GM23248 (cell line): Measurements from ENCODE around the gene CBX8. TPM values are rescaled to one million over a fixed set of nuclear protein-coding genes. Genes with fewer than 3 reads are reported as not detected.

Experiments
- DNase-seq: peaks from one replicate; pipeline ENCODE4 v3.0.0-alpha.2; 2015
- H2AFZ ChIP-seq: fragments of 200-600 bp; sonication (generic); 2 replicates; pipeline ENCODE4 v1.6.1; 2016; ENCODE audit warnings: antibody characterized with exemption
- H3F3A ChIP-seq: fragments of 200-600 bp; sonication (generic); 2 replicates; pipeline ENCODE4 v1.6.1; 2016; ENCODE audit warnings: mild to moderate bottlenecking, antibody characterized with exemption, mixed run types; ENCODE audit not compliant: insufficient read depth
- H3K27ac ChIP-seq: fragments of 200-600 bp; sonication (generic); 2 replicates; pipeline ENCODE4 v1.5.1; 2016; ENCODE audit warnings: mild to moderate bottlenecking
- H3K27me3 ChIP-seq: fragments of 200-600 bp; sonication (generic); replicated peaks from 2 replicates; pipeline ENCODE4 v1.6.1; 2016; ENCODE audit warnings: mild to moderate bottlenecking; ENCODE audit not compliant: insufficient read depth
- H3K36me3 ChIP-seq: fragments of 200-600 bp; sonication (generic); 2 replicates; pipeline ENCODE4 v1.6.1; 2016; ENCODE audit warnings: low read depth, mild to moderate bottlenecking
- H3K4me1 ChIP-seq: fragments of 200-600 bp; sonication (generic); 2 replicates; pipeline ENCODE4 v1.6.1; 2016; ENCODE audit warnings: mild to moderate bottlenecking; ENCODE audit not compliant: insufficient read depth
- H3K4me2 ChIP-seq: fragments of 200-600 bp; sonication (generic); one replicate; pipeline ENCODE4 v1.6.1; 2016; ENCODE audit warnings: mild to moderate bottlenecking; ENCODE audit not compliant: unreplicated experiment
- H3K4me3 ChIP-seq: fragments of 200-600 bp; sonication (generic); 2 replicates; pipeline ENCODE4 v1.5.1; 2016; ENCODE audit warnings: mild to moderate bottlenecking
- H3K79me2 ChIP-seq: fragments of 200-600 bp; sonication (generic); 2 replicates; pipeline ENCODE4 v1.6.1; 2016; ENCODE audit warnings: mild to moderate bottlenecking; ENCODE audit not compliant: insufficient read depth
- H3K9ac ChIP-seq: fragments of 200-600 bp; sonication (generic); 2 replicates; pipeline ENCODE4 v1.6.1; 2016; ENCODE audit warnings: mild to moderate bottlenecking
- H3K9me2 ChIP-seq: fragments of 200-600 bp; sonication (generic); 2 replicates; pipeline ENCODE4 v1.6.1; 2016; ENCODE audit warnings: mixed run types, mild to moderate bottlenecking, moderate library complexity; ENCODE audit not compliant: insufficient read depth
- H3K9me3 ChIP-seq: fragments of 200-600 bp; sonication (generic); one replicate; pipeline ENCODE4 v1.6.1; 2017; ENCODE audit warnings: low read depth
- H4K20me1 ChIP-seq: fragments of 200-600 bp; sonication (generic); 2 replicates; pipeline ENCODE4 v1.6.0; 2016; ENCODE audit not compliant: insufficient read depth
- EZH2 ChIP-seq: fragments of 200-600 bp; sonication (generic); IDR thresholded peaks from 2 replicates; pipeline ENCODE4 v1.6.1; 2018; ENCODE audit warnings: antibody characterized with exemption, mild to moderate bottlenecking; ENCODE audit not compliant: insufficient read depth, poor library complexity, severe bottlenecking
- EZH2phosphoT487 ChIP-seq: fragments of 200-600 bp; sonication (generic); IDR thresholded peaks from 2 replicates; pipeline ENCODE4 v1.6.1; 2018; ENCODE audit warnings: antibody characterized with exemption, moderate library complexity, mild to moderate bottlenecking, low read depth; ENCODE audit not compliant: insufficient read depth
- WGBS, 2 experiments: methylation state at CpG; one replicate each; pipeline ENCODE4 v1.1.6; 2015 to 2017; ENCODE audit warnings: low lambda C conversion rate in 2 of 2, low coverage in 1 of 2; ENCODE audit errors: missing lambda C conversion rate in 2 of 2; 5-methylcytosine and 5-hydroxymethylcytosine counted together
- in situ Hi-C: fragments of 300-500 bp; cut with MboI; formaldehyde crosslinking; loops from 2 replicates; pipeline ENCODE4 v1.15.0; 2020
- polyA plus RNA-seq: library from polyadenylated mRNA; unstranded; fragments of >200 nt; fragmentation: Nextera tagmentation; extraction: Ambion mirVana; gene quantifications from 2 replicates; pipeline ENCODE4 v1.2.1, GENCODE V29; 2016
- total RNA-seq: library from RNA; depleted of rRNA; stranded (reverse); fragments of >200 nt; shearing (Covaris generic); gene quantifications from 2 replicates; pipeline ENCODE4 v1.2.3, GENCODE V29; 2014

CBX8 gene
- total and polyA plus RNA-seq, 2 experiments from 2014 or later: 3.9 to 5.9 TPM

- in situ Hi-C loops: no loop called here
- Histone ChIP-seq H4K20me1 (no peaks in the 10 kb centered on the region), H3K9me3 (no peaks in the 10 kb centered on the region), H3K4me1 (no peaks in the 10 kb centered on the region), H2AFZ (no peak overlapping the region), H3K27ac (no peak overlapping the region), H3K4me3 (no peak overlapping the region), H3K27me3 (peaks cover 30% of the 10 kb centered on the region; the same call in 1 of the 2 replicates), H3F3A (no peaks in the 10 kb centered on the region), H3K4me2 (no peak overlapping the region), H3K36me3 (no peaks in the 10 kb centered on the region), H3K9me2 (no peaks in the 10 kb centered on the region), H3K9ac (no peak overlapping the region), H3K79me2 (no peaks in the 10 kb centered on the region)
- TF ChIP-seq EZH2: no peak
- no peak for TF ChIP-seq EZH2phosphoT487
- no peak for DNase-seq
- WGBS, 2 experiments: 75 to 82% methylated on average over 4 of the region's 4 CpGs
Observed at GRCh38 chr17:79820959-79821330, 24.1 kb upstream of the CBX8 start.

DNA sequence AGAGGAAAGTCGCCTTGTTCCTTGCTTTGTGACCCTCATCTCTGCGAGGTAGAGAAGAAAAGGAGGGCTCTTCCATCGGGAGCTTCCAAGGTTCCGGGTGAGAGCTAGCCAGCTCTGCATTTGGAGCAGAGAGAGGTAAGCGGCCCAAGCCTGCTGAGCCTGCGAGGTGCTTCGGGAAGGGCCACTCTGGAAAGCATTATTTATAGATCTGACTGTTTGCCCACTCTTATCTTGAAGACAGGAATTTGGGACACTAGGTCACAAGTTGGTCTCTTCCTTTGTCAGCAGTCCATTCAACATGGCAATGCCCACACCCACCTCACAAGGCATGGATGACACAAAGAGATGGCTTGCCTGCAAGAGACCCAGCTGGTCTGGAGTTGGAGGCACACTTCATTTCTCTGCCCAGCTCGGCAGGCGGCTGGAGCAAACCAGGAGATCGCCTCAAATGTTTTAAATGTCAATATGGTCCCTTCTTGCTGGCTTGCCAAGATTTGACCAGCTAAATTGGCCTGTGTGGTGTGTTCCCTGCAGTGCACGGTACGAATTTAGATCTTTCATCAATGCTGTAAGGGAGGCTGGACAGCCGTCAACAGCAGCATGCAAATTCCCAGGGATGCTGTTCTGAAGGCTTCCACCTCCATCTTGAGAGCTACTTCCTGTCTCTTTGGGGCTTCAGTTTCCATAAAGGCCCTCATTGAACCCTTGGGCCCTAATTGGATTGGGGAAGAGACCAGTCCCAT lies 22.8 kb upstream of the CBX8 start:
- in situ Hi-C loops: no loop called here
- H2AFZ ChIP-seq: no peak overlapping the region
- TF ChIP-seq EZH2 (no peak), EZH2phosphoT487 (no peak)

GRCh38 chr17:79819085-79819484 lies 22.2 kb upstream of the CBX8 start:
- Histone ChIP-seq H3K79me2 (no peaks in the 10 kb centered on the region), H2AFZ (no peak overlapping the region), H3K27me3 (peaks cover 44% of the 10 kb centered on the region), H3K9me3 (no peaks in the 10 kb centered on the region), H3K4me1 (no peaks in the 10 kb centered on the region), H3K4me3 (no peak overlapping the region), H3K36me3 (no peaks in the 10 kb centered on the region), H3K9me2 (no peaks in the 10 kb centered on the region), H4K20me1 (no peaks in the 10 kb centered on the region), H3K27ac (no peak overlapping the region), H3K9ac (no peak overlapping the region), H3F3A (no peaks in the 10 kb centered on the region), H3K4me2 (no peak overlapping the region)
- WGBS, 2 experiments: 51 to 57% methylated on average over 5 of the region's 5 CpGs
- no peak for TF ChIP-seq EZH2
- no peak for TF ChIP-seq EZH2phosphoT487
- no peak for DNase-seq
- in situ Hi-C loops: no loop called here

More for the DNA sequence above, 22.8 kb upstream of the CBX8 start:
- Histone ChIP-seq H3K4me2 (no peak overlapping the region), H3F3A (no peaks in the 10 kb centered on the region), H3K27me3 (peaks cover 38% of the 10 kb centered on the region; the same call in 1 of the 2 replicates), H3K27ac (no peak overlapping the region), H3K9me2 (no peaks in the 10 kb centered on the region), H3K4me1 (no peaks in the 10 kb centered on the region), H3K36me3 (no peaks in the 10 kb centered on the region), H3K9me3 (no peaks in the 10 kb centered on the region), H3K79me2 (no peaks in the 10 kb centered on the region), H4K20me1 (no peaks in the 10 kb centered on the region), H3K4me3 (no peak overlapping the region), H3K9ac (no peak overlapping the region)
- no peak for DNase-seq
- 67 to 70% methylated on average over 13 of the region's 13 CpGs for WGBS, 2 experiments

- H3K4me2 ChIP-seq: no peak overlapping the region
- H3K9ac ChIP-seq: no peak overlapping the region
- no peaks in the 10 kb centered on the region for H3K79me2 ChIP-seq
- H3F3A ChIP-seq: no peaks in the 10 kb centered on the region
- no peaks in the 10 kb centered on the region for H3K9me3 ChIP-seq
- TF ChIP-seq EZH2phosphoT487 (no peak), EZH2 (no peak)
- no peaks in the 10 kb centered on the region for H3K36me3 ChIP-seq
- no peaks in the 10 kb centered on the region for H4K20me1 ChIP-seq
- H3K4me1 ChIP-seq: no peaks in the 10 kb centered on the region
- H3K27me3 ChIP-seq: peaks cover 45% of the 10 kb centered on the region
- H3K9me2 ChIP-seq: no peaks in the 10 kb centered on the region
- 75 to 81% methylated on average over 12 of the region's 12 CpGs for WGBS, 2 experiments
- in situ Hi-C loops: no loop called here
- no peak overlapping the region for H2AFZ ChIP-seq
- no peak overlapping the region for H3K4me3 ChIP-seq
- no peak overlapping the region for H3K27ac ChIP-seq
- DNase-seq: no peak
Observed at GRCh38 chr17:79818026-79818758, 21.3 kb upstream of the CBX8 start.
